ENCODE measurements around the gene COL25A1. TPM values are rescaled to one million over a fixed set of nuclear protein-coding genes. Genes with fewer than 3 reads are reported as not detected.
"Not testable (repeated sequence)": the region's sequence is repeated elsewhere in the genome, so short reads cannot be mapped to it uniquely, and the experiment has no call there.

Gene COL25A1
- total RNA-seq, 1 donor from 2014 or later = 0.68 TPM

DNA sequence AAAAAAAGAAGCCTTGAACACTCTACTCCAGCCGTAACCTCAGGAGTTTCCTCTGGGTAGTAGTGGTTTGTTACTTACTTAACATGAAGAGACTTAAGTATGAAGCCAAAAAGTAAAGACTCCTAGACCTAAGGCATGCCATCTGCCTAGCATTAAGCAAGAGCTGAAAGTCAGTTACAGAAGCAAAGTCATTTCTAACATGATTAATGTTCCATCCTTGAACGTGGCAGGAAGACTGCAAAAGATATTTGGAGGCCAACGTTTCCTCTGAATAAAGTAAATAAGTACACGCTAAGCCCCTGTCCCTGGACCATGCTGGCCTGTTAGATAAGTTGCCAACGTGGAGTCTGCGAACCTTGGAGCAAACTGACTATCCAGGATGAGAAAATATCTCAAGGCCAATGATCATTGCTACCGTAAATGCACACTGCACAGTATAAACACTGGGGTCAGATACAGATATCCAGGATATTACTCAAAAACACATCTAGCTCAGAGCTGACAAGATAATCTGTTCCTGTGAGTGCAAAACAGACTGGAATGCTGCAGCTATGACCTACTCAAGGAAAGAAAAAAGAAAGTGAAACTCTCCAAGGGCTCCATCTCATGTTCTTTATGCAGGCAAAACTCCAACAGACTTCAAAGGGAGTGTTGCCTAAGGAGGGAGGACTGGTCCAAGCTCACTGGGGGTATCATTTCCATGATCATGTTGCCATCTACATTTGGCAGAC, 255.8 kb downstream of the COL25A1 start:
- peak; percentile 23 for DNase-seq

DNA sequence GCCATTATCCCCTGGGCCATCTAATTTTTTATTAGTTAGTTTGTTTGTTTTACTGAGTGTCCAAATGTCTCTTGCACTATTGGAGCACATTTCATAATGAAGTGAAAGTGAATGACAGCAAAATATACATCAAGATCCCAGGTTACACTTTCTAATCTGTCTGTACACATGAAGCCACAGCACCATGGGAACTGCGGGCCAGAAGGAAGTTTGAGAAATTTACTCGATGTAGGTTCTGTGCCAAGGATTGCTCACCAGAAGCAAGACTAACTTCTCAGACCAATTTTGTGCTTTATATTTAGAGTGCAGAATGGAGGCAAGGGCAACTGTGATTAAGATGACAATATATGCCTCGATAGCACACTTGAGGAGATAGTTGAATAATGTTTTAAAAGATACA, 258.0 kb downstream of the COL25A1 start:
- no peak for DNase-seq

DNA sequence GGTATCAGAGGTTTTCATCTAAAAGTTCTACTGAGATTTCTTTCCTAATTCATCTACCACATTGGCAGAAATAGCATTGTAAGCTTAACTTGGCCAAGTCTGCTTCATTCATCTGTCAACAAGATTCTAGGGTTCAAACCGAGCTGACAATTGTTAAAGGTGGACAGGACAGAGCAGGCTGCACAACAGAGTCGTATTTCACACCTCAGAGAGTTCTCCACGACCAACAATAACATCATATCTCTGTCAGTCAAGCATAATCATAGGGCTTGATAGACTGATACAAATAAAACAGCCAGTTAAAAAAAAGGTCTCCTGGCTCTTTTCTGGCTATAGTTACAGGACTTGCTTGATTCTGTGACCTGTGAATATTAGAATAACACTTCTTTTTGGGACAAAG, 259.2 kb downstream of the COL25A1 start:
- DNase-seq = no peak

DNA sequence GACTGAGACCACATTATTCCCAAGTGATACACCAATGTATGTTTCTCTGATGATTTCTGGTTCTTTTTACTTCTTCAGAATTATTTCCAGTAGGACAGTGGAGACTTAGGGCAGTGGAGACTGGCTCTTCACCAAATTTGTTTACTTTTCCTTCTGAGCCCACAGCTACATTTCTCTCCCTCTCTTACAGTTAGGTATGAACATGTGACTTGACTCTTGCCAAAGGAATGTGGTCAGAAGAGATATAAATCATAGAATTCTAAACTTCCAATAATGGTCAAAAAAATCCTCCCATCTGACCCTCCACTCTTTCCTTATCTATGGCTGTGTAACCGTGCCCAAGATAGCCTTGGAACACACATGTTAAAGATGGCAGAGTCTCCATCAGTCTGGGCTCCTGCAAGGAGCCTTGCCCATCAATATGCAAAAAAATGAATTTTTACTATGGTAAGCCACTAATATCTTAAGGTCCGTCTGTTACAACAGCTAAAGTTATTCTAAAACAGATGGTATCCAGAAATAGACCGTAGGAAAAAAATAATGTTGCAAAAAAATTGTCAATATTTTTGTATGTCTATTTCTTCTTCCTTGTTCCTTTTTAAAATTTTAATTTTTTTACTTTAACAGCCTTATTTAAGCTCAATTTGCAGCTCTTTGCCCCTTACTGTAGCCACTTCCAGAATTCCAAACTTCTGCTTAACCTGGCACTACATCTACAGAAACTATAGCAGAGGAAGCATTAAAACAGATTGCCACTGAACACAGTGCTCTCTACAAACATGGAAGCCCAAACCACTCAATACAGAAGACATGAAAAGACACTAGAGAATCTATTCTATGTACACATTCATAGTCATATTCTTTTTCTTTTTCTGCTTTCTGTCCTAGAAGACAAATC, 260.7 kb downstream of the COL25A1 start:
- DNase-seq = no peak

DNA sequence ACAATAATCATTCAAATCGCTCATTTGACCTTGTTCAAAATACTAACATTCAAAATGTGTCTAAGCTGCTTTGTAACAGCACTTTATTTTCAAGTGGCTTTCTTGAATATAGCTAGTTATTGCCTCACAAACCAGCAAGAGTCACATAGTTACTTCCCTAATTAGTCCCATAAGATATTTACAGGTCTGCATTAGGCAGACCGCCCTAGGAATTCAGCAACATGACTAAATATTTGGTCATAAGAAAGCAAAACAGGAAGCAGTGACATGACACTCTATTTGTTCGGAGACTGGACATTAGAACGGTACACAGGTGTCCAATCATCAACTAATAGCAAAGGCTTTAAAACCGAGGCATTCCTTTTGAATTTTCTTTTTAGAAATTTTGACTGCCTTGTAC, 262.0 kb downstream of the COL25A1 start:
- peak; percentile 49 for DNase-seq

DNA sequence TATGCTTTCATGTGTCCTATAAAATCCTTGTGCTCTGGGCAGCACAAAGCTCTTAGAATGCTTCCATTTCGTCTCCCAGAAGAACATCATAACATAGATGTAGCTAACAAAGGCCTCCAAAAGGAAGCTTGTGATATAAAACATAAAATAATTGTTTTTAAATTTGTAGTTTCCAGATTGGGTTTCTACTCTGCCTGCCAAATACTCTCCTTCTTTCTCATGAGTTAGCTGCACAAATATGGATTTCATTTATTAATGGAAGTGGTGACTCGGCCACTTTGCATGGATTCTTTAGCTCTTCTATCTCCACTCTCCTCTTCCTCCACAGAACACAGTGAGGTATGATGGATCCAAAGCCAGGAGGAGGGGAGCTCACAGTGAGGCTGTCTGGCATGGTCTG, 265.4 kb downstream of the COL25A1 start:
- DNase-seq = no peak

DNA sequence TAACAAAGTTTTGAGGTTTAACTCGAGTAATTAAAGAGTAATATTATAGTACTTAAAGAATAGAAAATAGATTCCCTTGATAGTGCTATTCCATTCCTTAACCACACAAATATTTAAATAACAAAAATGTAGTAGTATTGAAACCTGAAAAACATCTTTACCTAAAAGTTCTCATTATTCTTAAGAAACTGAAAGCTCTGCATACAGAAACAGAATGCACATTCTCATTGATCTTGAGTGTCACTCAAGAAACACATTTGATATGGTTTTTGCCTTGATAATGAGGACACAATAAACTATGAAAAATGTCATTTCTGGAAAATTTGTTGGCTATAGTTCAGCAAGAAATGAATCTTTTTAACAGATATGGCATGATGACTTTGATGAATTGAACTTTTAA, 268.5 kb downstream of the COL25A1 start:
- no peak for DNase-seq

DNA sequence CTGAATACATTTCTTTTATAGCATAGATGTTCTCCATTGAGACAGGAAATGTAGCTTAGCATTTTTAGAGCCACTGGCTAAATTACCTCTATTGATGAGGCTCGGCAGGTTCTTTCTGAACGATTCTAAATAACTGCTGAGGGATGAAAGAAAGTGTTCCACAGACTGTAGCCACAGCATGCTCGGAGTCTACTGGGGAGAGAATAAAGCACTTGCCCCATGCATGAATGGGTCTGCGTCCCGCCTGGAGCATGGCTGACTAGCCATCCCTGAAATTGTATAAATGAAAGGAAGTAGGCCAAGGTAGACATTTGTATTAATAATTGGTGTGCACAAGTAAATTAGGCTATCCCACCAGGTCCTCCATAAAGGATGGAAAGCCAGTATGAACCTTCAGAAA, 269.8 kb downstream of the COL25A1 start:
- DNase-seq = no peak

DNA sequence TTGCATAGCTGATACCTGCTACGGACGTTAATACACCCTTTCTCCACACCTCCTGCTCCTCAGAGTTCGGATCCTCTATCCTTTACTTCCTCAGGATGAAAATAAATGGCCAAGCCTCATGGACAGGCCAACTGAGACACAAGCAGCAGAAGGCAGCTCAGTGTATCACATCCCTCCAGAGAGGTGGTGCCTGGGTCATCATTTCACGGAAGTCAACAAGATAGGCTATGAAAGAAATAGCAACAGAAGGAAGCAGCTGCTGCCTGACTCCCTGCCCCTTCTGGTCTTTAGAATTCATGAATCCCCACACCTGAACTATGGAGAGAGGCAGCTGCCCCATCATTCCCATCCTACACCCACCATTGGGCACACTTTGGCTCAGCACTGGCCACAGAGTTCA, 272.5 kb downstream of the COL25A1 start:
- peak; percentile 43 for DNase-seq

DNA sequence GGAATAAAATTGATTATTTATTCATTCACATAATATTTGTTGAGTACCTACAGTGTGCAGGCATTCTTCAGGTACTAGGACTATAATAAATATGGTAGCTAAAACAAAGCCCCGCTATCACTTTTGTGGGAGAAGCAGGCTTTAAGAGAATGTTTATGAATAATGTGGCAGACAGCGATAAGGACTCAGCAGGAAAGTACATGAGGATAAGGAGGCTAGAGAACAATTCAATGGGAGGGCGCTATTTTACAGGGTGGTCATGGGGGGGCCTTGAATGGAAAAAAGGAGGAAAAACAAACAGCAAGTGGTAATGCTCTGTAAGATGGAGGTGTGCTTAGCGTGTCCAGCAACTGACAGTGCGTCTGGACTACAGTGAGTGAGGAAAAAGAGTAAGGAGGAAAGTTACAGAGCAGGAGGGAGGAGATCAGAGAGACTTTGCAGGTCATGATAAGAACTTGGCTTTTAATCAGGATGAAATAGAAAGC, 275.4 kb downstream of the COL25A1 start:
- peak; percentile 63 for DNase-seq

DNA sequence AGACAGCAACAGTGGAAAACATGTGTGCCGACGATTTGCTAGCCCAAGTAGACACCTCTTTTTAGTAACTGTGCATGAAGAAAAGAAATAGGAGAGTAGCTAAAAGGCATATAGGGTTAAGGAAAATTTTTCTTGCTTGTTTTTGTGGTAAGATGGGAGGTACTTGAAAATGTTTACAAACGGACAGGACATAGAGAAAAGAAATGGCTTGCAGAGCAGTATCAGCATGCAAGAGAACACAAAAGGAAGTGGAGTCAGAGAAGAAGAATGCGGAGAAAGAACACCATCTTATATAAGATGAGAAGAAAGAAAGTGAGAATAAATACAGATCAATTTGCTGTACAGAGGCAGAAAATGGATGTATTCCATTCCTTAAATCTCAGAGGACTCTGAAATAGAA, 275.9 kb downstream of the COL25A1 start:
- peak; percentile 59 for DNase-seq

DNA sequence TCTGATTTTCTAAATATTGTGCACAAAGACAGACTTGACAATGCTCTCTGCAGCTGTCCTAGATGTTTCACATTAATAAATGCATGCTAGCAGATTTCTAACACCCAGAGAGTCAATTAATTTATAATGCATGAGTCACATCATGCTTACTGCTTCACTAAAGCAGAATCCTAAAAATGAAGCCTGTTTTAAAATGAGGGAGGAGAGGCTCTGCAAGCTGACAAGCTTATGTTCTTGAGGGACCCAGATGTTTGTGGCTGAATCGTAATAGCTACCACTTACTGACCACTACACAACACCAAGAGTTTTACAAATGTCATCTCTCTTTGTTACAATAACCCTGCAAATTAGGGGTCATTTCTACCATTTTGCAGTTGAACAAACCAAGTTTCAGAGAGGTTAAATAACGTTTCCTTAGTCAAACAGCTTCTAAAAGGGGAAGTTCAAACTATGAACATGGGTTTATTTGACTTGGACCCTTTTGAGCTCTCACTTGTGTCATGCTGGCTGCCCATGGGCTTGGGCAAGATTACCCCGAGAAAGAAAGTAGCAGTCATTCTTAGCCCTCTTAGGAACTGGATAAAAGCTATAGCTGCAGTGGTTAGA, 276.9 kb downstream of the COL25A1 start:
- peak; percentile 10 for DNase-seq

DNA sequence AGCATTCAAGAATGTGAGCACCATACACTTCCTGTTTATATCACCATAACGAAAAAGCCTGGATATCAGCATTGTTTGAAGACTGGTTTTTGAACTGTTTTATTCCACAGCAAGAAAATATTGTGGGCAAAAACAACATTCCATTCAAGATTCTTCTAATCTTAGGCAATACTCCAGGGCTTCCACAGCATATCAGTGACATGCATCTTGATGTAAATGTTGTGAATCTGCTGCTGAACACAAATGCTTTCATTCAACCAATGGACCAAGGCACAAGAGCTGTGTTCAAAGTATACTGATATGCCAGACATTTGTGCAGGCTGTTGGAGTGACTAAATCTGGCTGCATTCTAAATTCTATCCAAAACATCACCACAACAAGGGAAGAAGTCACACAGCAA, 279.5 kb downstream of the COL25A1 start:
- DNase-seq = peak; percentile 83

DNA sequence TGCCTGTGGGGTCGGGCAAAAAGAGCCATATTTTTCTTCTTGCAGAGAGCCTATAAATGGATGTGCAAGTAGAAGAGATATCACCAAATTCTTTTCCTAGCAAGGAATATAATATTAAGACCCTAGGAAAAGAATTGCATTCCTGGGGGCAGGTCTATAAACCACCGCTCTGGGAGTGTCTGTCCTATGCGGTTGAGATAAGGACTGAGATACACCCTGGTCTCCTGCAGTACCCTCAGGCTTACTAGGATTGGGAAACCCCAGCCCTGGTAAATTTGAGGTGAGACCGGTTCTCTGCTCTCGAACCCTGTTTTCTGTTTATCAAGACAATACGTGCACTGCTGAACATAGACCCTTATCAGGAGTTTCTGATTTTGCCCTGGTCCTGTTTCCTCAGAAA, 280.8 kb downstream of the COL25A1 start:
- not testable (repeated sequence) for DNase-seq

DNA sequence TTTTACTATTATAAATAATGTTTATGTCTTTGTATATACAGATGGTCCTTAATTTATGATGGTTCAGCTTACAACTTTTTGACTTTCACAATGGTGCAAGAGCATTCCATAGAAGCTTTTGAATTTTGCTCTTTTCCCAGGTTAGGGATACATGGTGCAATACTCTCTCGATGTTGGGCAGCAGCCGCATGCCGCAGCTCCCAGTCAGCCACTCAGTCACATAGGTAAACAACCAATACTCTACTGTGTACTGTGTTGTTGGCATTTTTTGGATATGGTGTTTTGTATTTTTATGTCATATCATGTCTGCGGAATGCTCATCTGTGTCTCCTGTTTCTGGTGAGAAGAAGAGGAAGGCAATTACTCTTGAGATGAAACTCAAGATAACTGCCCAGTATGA, 281.6 kb downstream of the COL25A1 start:
- DNase-seq = no peak

DNA sequence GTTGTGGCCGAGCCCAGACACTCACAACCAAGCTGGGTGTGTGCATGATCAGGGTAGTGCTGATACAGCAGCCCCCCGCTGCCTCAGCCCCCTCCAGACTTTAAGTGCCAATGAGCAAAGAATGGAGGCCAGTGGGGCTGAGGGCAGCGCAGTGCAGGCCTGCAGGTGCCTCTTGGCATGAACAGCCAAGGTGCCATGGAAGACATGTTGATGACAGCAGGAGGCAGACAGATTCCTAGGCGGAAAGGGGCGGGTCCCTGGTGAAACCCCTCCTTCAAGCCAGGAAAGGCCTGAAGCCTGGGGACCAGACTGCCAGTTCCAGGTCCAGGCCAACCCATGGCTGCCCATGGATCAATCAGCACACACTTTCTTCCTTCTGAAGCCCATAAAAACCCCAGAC, 286.3 kb downstream of the COL25A1 start:
- DNase-seq = no peak

DNA sequence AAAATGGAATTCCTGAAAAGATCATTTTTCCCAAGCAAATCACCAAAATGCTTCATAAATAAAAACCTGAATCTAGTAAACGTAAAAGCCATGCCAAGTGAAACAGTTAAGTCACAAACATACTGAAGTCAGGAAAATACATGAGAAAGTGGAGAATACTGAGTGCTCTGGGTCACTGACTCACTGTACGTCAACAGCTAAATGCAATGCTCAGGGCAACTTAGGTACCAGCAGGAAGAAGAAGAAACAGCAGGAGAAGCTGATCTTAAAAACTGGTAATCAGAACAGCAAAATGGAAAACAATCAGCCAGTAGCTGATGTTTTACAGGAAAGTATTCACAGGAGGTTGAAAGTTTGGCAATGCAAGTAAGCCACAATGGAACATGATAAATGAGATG, 287.0 kb downstream of the COL25A1 start:
- no peak for DNase-seq

DNA sequence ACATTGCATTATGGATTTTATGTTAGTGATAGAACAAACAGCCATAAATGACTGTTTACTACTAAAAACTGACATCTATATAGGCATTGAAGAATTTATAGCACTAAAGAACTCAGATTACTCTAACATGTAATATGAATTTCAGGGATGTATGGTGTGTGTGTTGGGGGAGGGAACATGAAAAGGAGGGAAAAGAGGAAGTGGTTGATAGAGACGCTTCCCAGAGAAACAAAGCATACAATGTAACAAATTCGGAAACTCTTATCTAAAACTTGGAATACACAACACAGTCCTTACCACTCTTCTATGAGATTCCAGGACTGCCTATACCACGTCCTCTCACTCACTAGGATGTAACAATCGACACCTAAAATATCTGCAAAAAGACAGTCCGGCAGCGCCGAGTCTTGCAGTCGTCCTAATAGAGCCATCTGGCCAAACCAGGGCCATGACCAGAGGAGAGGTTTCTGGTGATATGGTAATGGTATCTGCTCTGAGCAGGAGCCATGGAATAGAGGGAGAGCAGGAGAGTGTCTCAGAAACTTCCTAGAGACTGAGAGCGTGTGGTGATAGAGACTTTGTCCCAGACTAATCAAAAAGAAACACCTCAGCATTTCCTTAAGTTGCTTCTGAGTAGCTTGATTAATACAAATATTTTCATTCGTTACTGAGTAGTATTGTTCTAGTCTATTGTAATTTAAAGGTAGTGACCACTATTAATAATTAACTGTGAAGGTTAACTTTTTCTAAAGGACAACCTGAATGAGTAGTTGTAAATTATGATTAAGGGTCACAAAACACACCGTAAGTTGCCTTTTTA, 287.7 kb downstream of the COL25A1 start:
- no peak for DNase-seq

DNA sequence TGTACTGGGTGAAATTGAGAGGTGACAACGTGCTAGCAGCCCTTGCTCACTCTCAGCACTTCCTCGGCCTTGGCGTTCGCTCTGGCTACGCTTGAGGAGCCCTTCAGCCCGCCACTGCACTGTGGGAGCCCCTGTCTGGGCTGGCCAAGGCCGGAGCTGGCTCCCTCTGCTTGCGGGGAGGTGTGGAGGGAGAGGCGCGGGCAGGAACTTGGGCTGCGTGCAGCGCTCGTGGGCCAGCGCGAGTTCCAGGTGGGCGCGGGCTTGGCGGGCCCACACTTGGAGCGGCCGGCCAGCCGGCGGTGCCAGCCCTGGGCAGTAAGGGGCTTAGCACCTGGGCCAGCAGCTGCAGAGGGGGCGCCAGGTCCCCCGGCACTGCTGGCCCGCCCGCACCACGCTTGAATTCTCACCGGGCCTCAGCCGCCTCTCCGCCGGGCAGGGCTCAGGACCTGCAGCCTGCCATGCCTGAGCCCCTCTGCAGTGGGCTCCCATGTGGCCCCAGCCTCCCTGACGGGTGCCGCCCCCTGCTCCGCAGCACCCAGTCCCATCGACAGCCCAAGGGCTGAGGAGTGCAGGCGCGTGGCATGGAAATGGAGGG, 290.1 kb downstream of the COL25A1 start:
- no peak for DNase-seq

DNA sequence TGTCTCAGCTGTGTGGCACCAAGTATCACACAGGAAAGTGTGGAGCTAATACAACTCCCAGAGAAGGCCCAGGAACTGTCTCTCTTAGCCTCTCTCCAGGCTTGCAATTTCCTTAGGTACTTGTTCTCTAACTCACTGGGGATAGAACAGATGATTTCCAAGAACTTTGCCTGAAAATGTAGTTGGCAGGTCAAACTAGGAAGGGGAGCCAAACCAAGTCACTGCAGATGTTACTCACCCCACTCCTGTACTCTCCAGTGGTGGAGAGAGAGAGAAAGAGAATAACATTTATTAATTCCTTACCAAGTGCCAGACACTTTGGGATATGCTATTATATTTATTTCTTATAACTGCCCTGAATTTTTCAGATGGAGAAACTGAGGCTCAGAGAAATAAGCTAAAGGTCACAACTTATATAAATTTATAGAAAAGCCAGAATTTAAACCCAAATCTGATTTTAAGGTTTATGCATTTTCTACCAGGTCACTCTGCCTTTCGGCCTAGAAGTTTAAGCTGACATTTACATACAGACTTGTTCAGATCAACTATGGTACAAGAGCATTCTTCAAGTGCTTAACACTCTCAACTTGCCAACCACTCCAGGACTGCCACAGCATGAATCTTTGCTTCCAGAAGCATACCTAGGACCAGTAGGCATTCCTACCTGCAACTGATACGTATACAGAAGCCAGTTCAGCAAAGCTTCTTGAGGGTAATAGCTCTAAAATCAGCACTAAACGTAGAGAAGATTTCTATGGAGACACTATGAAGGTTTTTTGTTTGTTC, 291.0 kb downstream of the COL25A1 start:
- DNase-seq = no peak

DNA sequence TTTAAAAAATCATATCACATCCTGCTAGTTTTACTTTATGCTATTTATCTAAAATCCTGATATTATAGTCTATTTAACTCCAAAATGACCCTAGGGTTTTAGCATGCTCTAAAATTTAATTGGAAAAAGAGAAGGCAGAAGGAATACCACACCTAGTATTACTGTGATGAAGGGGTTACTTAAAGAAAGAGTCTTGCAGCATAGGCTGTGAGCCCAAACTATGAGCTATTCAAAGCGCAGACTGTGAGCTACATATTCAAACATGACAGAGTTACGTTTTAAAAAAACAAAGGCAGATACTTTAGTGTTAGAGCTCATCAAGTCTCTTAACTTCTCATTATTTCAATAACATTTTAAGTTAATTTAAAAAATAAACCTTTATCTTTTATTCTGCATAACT, 291.9 kb downstream of the COL25A1 start:
- no peak for DNase-seq
